Measurements from ENCODE around the gene CLTRN. TPM values are rescaled to one million over a fixed set of nuclear protein-coding genes. Genes with fewer than 3 reads are reported as not detected.
"Not testable (repeated sequence)": the region's sequence is repeated elsewhere in the genome, so short reads cannot be mapped to it uniquely, and the experiment has no call there.

Gene CLTRN
- total and polyA plus RNA-seq, 4 donors = not detected

- H3K27ac ChIP-seq (ENCODE audit: low read depth in 1 of 2, low read length in 2 of 2) = peak overlapping the region in 1 of 2 donors; percentile 48
- 0 to 1% methylated on average over 13 of the region's 13 CpGs for WGBS, 2 donors
- peaks cover 0 to 2% of the 10 kb centered on the region in 2 donors for H3K4me1 ChIP-seq (ENCODE audit: control insufficient read depth in 1 of 2, insufficient read depth in 2 of 2, low read length in 2 of 2)
- no peaks in the 10 kb centered on the region for H3K9me3 ChIP-seq (ENCODE audit: control insufficient read depth, low read length)
- H3K4me3 ChIP-seq (ENCODE audit: low read length in 2 of 2) = peak overlapping the region; percentile 62 to 75
- no peak for DNase-seq
- intact Hi-C loops (cut with DNase I) = loop anchor here in 1 of 2 donors (2.0 to 10.0 kb wide), 2 partner anchors 180 to 1040 kb away; partner anchors contain the start of genes AP1S2, CTPS2 and SYAP1
- ATAC-seq (ENCODE audit: low FRiP score) = no peak
- no peaks in the 10 kb centered on the region for H3K36me3 ChIP-seq (ENCODE audit: control insufficient read depth in 1 of 2, insufficient read depth in 2 of 2, low read length in 1 of 2)
- no peaks in the 10 kb centered on the region for H3K27me3 ChIP-seq (ENCODE audit: control insufficient read depth in 1 of 2, insufficient read depth in 2 of 2, low read length in 1 of 2)
These were observed 9.9 kb upstream of the CLTRN start for GRCh38 chrX:15674514-15674840.

- intact Hi-C loops (cut with DNase I) = loop anchor here in 1 of 2 donors (2.0 to 10.0 kb wide), 2 partner anchors 181 to 1041 kb away; partner anchors contain the start of genes AP1S2, CTPS2 and SYAP1
- H3K27me3 ChIP-seq (ENCODE audit: control insufficient read depth in 1 of 2, insufficient read depth in 2 of 2, low read length in 1 of 2) = no peaks in the 10 kb centered on the region
- peaks cover 0 to 2% of the 10 kb centered on the region in 2 donors for H3K4me1 ChIP-seq (ENCODE audit: control insufficient read depth in 1 of 2, insufficient read depth in 2 of 2, low read length in 2 of 2)
- DNase-seq (no peak), ATAC-seq (ENCODE audit: low FRiP score) (no peak)
- H3K4me3 ChIP-seq (ENCODE audit: low read length in 2 of 2) = peak overlapping the region; percentile 62 to 75
- peak overlapping the region; percentile 48 to 64 for H3K27ac ChIP-seq (ENCODE audit: low read depth in 1 of 2, low read length in 2 of 2)
- 39 to 53% methylated on average over 3 of the region's 3 CpGs for WGBS, 2 donors
- no peaks in the 10 kb centered on the region for H3K36me3 ChIP-seq (ENCODE audit: control insufficient read depth in 1 of 2, insufficient read depth in 2 of 2, low read length in 1 of 2)
- H3K9me3 ChIP-seq (ENCODE audit: control insufficient read depth, low read length) = no peaks in the 10 kb centered on the region
These were observed 9.4 kb upstream of the CLTRN start for GRCh38 chrX:15673970-15674369.

- no peak overlapping the region for H3K27ac ChIP-seq (ENCODE audit: low read depth in 1 of 2, low read length in 2 of 2)
- intact Hi-C loops (cut with DNase I) = loop anchor here in 1 of 2 donors (10.0 kb wide), 1 partner anchor 1042 kb away; the partner anchor contains the start of genes CTPS2 and SYAP1
- H3K36me3 ChIP-seq (ENCODE audit: control insufficient read depth in 1 of 2, insufficient read depth in 2 of 2, low read length in 1 of 2) = no peaks in the 10 kb centered on the region
- H3K4me3 ChIP-seq (ENCODE audit: low read length in 2 of 2) = no peak overlapping the region
- no peaks in the 10 kb centered on the region for H3K9me3 ChIP-seq (ENCODE audit: control insufficient read depth, low read length)
- H3K4me1 ChIP-seq (ENCODE audit: control insufficient read depth in 1 of 2, insufficient read depth in 2 of 2, low read length in 2 of 2) = peaks cover 0 to 2% of the 10 kb centered on the region in 2 donors
- WGBS, 2 donors = 86 to 88% methylated on average over 4 of the region's 4 CpGs
- no peak for DNase-seq
- no peak for ATAC-seq (ENCODE audit: low FRiP score)
- H3K27me3 ChIP-seq (ENCODE audit: control insufficient read depth in 1 of 2, insufficient read depth in 2 of 2, low read length in 1 of 2) = no peaks in the 10 kb centered on the region
These were observed 8.3 kb upstream of the CLTRN start for GRCh38 chrX:15672881-15673280.

DNA sequence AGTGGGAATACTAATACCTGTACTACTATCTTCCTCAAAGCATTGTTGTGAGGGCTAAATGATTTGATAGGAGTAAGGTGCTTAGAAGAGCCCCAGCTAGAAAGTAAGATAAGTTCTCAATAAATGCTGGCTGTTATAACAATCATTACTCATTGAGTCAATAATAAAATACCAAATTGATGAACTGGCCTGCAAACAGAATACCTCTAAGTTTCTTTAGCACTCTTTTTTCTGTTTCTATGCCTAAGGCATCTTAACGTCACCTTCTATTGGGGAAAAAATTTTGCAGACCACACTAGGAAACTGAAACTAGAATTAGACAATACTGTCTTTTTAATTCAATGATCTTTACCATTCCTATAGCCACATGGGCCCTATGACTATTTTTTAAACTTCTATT is 1.2 kb downstream of the CLTRN start:
- Histone ChIP-seq H3K9me3 (ENCODE audit: control insufficient read depth, low read length) (no peaks in the 10 kb centered on the region), H3K4me1 (ENCODE audit: control insufficient read depth in 1 of 2, insufficient read depth in 2 of 2, low read length in 2 of 2) (no peaks in the 10 kb centered on the region), H3K27me3 (ENCODE audit: control insufficient read depth in 1 of 2, insufficient read depth in 2 of 2, low read length in 1 of 2) (no peaks in the 10 kb centered on the region), H3K4me3 (ENCODE audit: low read length in 2 of 2) (no peak overlapping the region), H3K36me3 (ENCODE audit: control insufficient read depth in 1 of 2, insufficient read depth in 2 of 2, low read length in 1 of 2) (no peaks in the 10 kb centered on the region), H3K27ac (ENCODE audit: low read depth in 1 of 2, low read length in 2 of 2) (no peak overlapping the region)
- WGBS, 2 donors = 79 to 89% methylated on average over 1 of the region's 1 CpG
- no peak for ATAC-seq (ENCODE audit: low FRiP score)
- no peak for DNase-seq
- intact Hi-C loops (cut with DNase I) = no loop called here

DNA sequence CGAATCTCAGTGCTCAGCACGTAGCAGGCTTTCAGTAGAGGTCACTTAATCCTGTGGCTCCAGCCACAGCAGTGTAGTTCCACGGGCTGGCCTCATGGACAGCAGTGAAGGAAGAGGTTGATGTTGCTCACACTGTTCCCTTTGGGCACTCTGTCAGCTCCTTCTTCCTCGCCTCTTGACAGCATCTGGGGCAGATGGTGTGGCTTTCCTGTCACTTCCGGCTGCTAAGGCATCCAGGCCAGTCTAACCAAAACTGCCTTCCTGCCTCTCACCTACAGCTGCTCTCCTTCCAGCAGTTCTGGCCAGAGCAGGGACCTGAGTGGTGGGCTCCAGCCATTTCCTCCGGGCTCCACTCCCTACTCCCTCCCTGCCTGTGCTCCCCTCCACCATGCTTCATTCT is 9.8 kb downstream of the CLTRN start:
- intact Hi-C loops (cut with DNase I); DNase-seq; H3K27ac ChIP-seq (ENCODE audit: low read depth in 1 of 2, low read length in 2 of 2); H3K4me3 ChIP-seq (ENCODE audit: low read length in 2 of 2); ATAC-seq (ENCODE audit: low FRiP score); H3K9me3 ChIP-seq (ENCODE audit: control insufficient read depth, low read length); H3K36me3 ChIP-seq (ENCODE audit: control insufficient read depth in 1 of 2, insufficient read depth in 2 of 2, low read length in 1 of 2); H3K4me1 ChIP-seq (ENCODE audit: control insufficient read depth in 1 of 2, insufficient read depth in 2 of 2, low read length in 2 of 2); H3K27me3 ChIP-seq (ENCODE audit: control insufficient read depth in 1 of 2, insufficient read depth in 2 of 2, low read length in 1 of 2): not testable (repeated sequence)
- 83 to 84% methylated on average over 5 of the region's 6 CpGs for WGBS, 2 donors

DNA sequence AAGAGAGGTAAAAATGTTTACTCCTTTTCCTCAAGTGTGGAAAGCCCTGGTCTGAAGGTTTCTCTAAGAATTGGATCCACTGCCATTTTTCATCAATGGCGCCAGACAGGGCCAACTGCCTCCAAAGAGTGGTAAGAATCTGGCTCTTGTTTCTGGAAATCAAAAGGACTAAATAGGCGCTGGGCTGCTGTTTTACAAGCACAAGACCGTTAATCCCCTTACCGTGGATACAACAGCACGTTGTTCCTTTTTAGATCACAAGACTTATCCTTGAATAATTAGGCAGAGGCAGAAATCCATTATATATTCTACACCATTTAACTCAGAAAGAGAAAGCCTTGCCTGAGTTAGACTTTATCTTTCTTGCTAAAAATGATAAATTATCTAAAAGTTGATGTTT is 10.6 kb downstream of the CLTRN start:
- H3K27ac ChIP-seq (ENCODE audit: low read depth in 1 of 2, low read length in 2 of 2) = no peak overlapping the region
- DNase-seq = no peak
- no peaks in the 10 kb centered on the region for H3K27me3 ChIP-seq (ENCODE audit: control insufficient read depth in 1 of 2, insufficient read depth in 2 of 2, low read length in 1 of 2)
- H3K4me3 ChIP-seq (ENCODE audit: low read length in 2 of 2) = no peak overlapping the region
- no peaks in the 10 kb centered on the region for H3K9me3 ChIP-seq (ENCODE audit: control insufficient read depth, low read length)
- no peaks in the 10 kb centered on the region for H3K4me1 ChIP-seq (ENCODE audit: control insufficient read depth in 1 of 2, insufficient read depth in 2 of 2, low read length in 2 of 2)
- 71 to 93% methylated on average over 5 of the region's 5 CpGs for WGBS, 2 donors
- ATAC-seq (ENCODE audit: low FRiP score) = no peak
- no peaks in the 10 kb centered on the region for H3K36me3 ChIP-seq (ENCODE audit: control insufficient read depth in 1 of 2, insufficient read depth in 2 of 2, low read length in 1 of 2)
- intact Hi-C loops (cut with DNase I) = no loop called here

GRCh38 chrX:15647510-15647909 is 17.1 kb downstream of the CLTRN start:
- H3K9me3 ChIP-seq (ENCODE audit: control insufficient read depth, low read length); H3K36me3 ChIP-seq (ENCODE audit: control insufficient read depth in 1 of 2, insufficient read depth in 2 of 2, low read length in 1 of 2); H3K27ac ChIP-seq (ENCODE audit: low read depth in 1 of 2, low read length in 2 of 2); DNase-seq; ATAC-seq (ENCODE audit: low FRiP score); H3K4me1 ChIP-seq (ENCODE audit: control insufficient read depth in 1 of 2, insufficient read depth in 2 of 2, low read length in 2 of 2); H3K4me3 ChIP-seq (ENCODE audit: low read length in 2 of 2); H3K27me3 ChIP-seq (ENCODE audit: control insufficient read depth in 1 of 2, insufficient read depth in 2 of 2, low read length in 1 of 2); intact Hi-C loops (cut with DNase I): not testable (repeated sequence)
- no CpG with 5 or more reads among the region's 5 CpGs for WGBS, 2 donors

DNA sequence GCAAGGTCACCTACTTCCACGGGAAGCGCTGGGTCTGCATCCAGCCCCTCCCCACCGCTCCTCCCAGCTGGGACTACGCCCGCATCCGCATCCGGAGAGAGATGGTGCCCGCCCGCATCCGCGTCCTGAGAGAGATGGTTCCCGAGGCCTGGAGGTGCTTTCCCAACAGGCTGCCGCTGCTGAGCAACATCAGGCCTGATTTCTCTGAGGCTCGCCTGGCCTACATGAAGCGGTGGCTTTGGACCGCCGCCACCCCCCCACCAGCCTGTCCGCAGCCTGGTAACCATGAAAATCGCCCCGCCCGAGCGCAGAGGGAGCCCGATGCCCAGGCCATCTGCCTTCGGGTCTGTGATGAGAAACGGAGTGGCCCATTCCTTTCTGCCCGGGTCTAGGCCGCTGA is 18.1 kb downstream of the CLTRN start:
- no peaks in the 10 kb centered on the region for H3K4me1 ChIP-seq (ENCODE audit: control insufficient read depth in 1 of 2, insufficient read depth in 2 of 2, low read length in 2 of 2)
- intact Hi-C loops (cut with DNase I) = no loop called here
- no peak overlapping the region for H3K4me3 ChIP-seq (ENCODE audit: low read length in 2 of 2)
- ATAC-seq (ENCODE audit: low FRiP score) (no peak), DNase-seq (peak; percentile 40 to 74)
- H3K27ac ChIP-seq (ENCODE audit: low read depth in 1 of 2, low read length in 2 of 2) = no peak overlapping the region
- WGBS, 2 donors = 89 to 98% methylated on average over 27 of the region's 27 CpGs
- H3K27me3 ChIP-seq (ENCODE audit: control insufficient read depth in 1 of 2, insufficient read depth in 2 of 2, low read length in 1 of 2) = no peaks in the 10 kb centered on the region
- no peaks in the 10 kb centered on the region for H3K36me3 ChIP-seq (ENCODE audit: control insufficient read depth in 1 of 2, insufficient read depth in 2 of 2, low read length in 1 of 2)
- H3K9me3 ChIP-seq (ENCODE audit: control insufficient read depth, low read length) = no peaks in the 10 kb centered on the region

DNA sequence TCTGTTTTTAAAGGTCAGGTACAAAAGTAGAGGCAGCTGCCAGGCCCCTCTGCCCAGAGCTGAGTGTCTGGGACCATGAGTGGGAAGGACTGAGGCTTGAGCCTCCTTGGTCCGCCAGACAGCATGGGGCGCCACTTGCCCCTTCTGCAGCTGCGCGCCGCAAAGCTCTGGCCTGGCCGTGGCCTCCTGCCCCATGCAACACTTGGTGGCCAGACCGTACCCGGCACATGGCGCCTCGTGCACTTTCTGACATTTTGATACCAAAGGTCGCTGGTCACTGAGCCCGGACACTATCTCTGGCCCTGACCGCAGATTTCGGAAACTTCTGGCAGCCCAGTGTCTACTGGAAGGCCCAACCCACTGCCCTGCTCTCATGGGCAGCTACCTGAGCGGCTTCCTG is 18.6 kb downstream of the CLTRN start:
- H3K27ac ChIP-seq (ENCODE audit: low read depth in 1 of 2, low read length in 2 of 2) = no peak overlapping the region
- intact Hi-C loops (cut with DNase I) = no loop called here
- no peak overlapping the region for H3K4me3 ChIP-seq (ENCODE audit: low read length in 2 of 2)
- no peaks in the 10 kb centered on the region for H3K9me3 ChIP-seq (ENCODE audit: control insufficient read depth, low read length)
- WGBS, 2 donors = 87 to 89% methylated on average over 15 of the region's 15 CpGs
- no peaks in the 10 kb centered on the region for H3K36me3 ChIP-seq (ENCODE audit: control insufficient read depth in 1 of 2, insufficient read depth in 2 of 2, low read length in 1 of 2)
- DNase-seq = no peak
- H3K4me1 ChIP-seq (ENCODE audit: control insufficient read depth in 1 of 2, insufficient read depth in 2 of 2, low read length in 2 of 2) = no peaks in the 10 kb centered on the region
- H3K27me3 ChIP-seq (ENCODE audit: control insufficient read depth in 1 of 2, insufficient read depth in 2 of 2, low read length in 1 of 2) = no peaks in the 10 kb centered on the region
- ATAC-seq (ENCODE audit: low FRiP score) = no peak
